ENCODE measurements around the gene POMGNT1.

POMGNT1 gene

DNA sequence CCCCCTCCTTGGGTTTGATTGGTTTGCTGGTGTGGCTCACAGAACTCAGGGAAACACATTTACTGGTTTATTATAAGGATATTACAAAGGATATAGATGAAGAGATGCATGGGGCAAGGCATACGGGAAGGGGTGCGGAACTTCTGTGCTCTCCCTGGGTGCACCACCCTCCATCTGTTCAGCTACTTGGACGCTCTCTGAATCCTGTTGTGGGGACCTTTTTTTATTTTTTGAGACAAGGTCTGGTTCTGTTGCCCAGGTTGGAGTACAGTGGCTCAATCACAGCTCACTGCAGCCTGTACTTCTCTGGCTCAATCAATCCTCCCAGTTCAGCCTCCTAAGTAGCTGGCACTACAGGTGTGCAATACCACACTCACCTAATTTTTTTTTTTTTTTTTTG lies 12.3 kb upstream of the POMGNT1 start:
- no peak for DNase-seq (ENCODE audit: low spot score)

DNA sequence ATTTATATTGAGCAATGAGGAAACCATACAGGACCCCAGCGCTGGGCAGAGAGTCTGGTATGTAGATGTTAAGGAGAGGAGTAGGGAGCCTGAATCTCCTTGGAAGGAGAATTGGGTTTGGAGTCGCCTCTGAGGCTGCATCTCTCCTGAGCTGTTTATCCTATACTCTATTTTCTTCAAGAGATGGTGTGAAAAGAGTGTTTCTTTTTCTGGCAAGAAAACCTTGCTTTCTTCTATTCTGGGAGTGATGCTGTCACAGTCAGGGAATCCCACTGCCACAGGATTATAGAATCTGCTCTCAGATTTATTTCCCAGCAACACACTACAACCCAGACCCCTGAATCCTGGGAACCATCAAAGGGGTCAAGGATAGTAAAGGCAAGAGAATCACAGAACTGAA lies 8.2 kb upstream of the POMGNT1 start:
- DNase-seq (ENCODE audit: low spot score), result no peak

DNA sequence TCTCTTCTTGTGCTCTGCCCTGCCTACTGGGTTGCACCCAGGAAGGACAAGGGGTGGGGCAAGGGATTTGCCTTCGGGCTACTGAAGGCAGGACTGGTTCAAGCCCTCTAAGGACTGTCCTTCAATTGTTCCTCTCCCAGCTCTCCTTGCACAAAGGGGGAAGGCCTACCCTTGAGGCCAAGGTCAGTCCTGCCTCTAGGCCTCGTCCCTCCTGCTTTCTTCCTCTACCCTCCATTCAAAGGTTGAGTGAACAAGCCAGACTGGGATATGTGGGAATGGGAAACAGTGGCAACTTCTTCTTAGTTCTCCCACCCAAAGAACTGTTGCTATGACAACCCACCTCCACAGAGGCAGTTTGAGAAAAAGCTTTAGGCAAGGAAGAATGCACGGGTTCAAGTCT lies 7.6 kb upstream of the POMGNT1 start:
- DNase-seq (ENCODE audit: low spot score), result no peak

DNA sequence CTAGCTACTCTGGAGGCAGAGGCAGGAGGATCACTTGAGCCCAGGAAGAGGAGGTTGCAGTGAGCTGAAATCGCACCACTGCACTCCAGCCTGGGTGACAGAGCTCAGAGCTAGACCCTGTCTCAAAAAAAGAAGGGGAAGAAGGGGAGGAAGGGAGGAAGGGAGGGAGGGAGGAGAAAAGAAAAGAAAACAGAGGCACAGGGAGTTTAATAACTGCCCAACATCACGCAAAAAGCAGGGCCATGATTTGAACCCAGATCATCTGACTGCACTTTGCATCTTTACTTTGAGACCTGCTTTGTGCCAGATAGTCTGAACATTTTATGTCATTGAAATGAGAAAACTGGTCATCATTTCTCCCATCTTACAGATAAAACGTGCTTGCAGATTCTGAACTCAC lies 6.9 kb upstream of the POMGNT1 start:
- no peak for DNase-seq (ENCODE audit: low spot score)

DNA sequence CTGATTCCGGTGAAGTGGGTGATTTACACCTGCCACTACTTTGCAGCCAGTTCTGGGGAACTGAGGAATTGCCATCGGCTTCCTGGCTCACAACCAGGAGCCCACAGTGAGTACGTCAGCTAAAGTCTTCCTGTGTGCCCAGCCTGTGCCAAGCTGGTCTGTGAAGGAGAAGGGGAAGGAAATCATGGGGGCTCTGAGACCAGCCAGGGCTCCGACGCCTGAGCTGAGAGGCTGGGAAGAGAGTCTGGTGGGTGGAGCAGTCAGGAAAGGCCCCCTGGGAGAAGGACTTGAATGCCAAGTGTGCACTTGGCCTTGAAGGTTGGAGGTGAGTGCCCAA lies 6.1 kb upstream of the POMGNT1 start:
- peak; percentile 63 for DNase-seq (ENCODE audit: low spot score)

DNA sequence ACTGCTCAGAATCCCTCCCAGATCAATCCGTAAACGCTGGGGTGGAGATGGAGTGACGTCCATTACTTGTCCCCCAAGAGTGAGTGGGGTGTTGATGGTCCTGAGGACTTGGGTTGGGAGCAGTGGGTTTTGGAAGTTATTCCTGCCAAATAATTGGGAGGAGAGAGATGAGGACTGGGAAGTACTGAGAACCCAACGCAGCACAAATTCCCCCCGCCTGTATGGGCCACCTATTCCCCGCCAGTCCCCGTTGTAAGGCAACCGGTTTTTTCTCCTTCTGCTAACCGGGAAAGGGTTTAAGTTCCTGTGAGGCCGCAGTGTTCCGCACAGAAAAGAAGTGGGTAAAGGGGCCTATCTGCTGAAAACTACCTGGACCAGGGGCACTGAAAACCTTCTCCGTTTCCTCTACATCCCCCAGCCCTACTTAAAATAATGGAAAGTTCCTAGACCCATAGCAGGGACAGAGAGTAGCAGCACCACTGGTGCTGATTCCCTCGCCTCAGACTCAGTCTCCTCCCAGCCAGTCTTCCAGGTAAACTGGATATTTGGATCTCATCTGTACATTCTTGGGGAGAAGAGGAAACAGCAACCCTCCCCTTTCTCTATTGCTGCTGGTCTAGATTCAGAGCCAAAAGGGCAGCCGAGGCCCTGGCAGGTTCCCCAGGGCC lies 5.6 kb upstream of the POMGNT1 start:
- no peak for DNase-seq (ENCODE audit: low spot score)

DNA sequence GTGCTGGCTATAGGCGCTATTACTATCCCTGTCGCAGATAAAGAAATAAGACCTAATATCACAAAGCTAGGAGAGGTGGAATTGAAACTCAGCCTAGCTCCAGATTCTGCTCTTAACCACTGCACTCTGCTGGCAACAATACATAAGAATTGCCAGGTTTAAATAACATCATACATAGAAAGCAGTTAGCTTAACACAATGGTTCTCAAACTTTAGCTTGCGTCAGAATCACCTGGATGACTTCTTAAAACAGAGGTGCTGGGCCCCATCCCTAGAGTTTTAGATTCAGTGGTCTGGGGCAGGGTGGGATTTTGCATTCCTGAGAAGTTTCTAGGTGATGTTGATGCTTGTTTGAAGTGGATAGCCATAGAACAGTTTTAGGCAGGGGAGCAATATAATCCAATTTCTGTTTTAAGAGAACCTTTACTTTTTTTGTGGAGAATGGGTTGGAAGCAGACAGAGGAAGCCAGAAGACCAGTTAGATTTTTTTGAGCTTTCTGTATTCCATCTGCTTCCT lies 1.1 kb upstream of the POMGNT1 start:
- DNase-seq (ENCODE audit: low spot score), result no peak

DNA sequence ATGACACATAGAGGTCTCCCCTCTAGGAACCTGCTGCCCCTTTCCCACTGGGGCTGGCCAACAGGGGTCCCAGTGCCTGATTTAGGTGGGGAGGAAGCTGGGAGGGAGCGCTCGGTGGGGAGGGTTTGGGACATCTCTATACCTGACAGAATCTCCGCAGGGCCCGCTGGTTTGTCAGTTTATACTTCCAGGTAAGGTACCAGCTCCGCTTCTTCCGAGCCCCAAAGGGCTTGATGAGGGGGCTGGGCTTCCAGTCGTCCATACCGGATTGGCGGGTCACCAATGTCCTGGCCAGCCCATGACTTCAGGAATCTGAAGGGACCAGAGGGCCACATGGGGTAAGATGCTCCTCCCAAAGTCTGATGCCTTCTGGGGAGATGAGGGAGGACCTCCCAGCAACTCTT lies 672 bp downstream of the POMGNT1 start:
- DNase-seq (ENCODE audit: low spot score), result no peak

DNA sequence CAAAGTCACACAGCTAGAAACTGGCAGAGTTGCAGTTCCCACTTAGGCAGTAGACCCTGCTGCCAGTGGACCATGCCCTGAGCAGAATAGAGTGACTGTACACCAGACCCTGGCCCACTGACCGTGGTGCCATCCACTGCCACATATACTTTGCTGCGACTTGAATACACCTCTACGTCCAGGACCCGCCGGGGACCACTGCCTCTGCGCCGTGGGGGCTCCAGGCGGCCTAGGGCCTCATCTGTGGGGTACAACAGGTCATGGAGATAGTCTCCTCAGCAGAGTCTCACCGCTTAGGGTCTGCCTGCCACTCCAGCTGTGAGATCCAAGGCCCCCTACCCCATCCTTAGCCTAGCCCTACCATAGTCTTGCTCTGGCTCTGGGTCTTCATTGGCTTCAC lies 1.6 kb downstream of the POMGNT1 start:
- DNase-seq (ENCODE audit: low spot score), result no peak

DNA sequence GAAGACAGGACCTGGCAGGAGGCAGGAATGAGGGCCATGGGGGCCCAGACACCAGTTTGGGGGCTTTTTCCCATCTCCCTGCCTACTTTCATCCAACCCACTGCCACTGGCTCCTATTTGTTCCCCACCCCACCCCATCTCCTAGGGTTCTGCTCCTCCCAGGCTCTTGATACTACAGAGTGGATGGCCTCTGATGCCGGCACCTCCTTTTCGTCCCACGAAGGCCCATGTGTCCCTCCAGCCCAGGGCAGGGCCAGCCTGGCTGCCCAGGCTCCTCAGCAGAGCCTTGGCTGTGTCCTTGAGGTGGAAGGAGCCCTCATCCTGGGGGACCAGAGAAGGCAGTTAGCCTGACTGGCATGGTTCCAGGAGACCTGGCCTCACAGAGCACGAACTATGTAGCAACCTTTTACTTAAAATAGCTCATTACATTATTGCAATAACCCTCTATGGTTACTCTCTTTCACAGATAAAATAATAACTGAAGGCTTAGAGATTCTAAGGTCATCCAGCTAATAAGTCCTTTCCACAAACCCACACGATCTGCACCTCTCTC lies 3.5 kb downstream of the POMGNT1 start:
- DNase-seq (ENCODE audit: low spot score), result no peak

DNA sequence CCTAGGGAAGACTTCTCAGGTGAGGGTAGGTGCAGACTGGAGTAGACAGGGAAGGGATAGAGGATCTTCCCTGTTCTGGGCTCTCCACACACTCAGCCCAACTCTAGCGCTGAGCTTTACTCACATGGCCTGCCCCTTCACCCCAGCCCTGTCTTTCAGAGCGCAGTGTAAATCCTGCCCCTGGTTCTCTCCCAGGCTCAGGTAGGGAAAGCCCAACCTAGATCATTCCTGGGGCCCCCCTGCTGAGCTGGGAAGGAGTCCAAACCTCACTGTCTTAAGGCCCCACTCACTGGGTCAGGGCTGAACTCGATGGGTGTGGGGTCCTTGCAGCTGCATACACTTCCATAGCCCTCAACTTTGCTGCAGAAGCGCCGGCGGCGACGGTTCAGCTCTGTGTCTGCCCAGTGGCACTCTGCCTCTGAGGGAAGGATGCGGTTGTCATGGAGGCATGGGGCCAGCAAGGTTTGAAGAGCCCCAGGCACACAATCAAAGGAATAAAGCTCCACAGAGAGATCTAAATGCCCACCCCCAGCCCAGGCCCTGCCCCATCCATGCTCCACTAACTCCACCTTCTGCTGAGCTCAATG lies 4.2 kb downstream of the POMGNT1 start:
- peak; percentile 69 for DNase-seq (ENCODE audit: low spot score)

DNA sequence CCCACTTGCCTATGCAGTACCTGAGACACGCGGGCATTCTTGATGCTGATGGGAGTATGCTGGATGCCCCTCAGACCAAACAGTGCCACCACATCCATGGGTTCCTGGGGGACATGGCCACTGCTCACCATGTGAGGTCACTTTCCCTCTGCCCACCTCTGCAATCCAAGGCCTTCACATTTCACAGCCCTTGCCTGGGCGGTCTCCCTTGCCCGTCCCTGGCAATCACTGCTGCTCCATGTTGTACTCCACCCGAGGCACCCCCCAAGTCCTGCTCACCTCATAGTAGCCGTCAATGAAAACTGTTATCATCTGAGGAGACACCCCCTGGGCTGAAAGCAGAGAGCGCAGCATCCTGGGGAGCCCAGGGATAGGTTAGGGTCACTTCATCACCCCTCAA lies 4.9 kb downstream of the POMGNT1 start:
- no peak for DNase-seq (ENCODE audit: low spot score)

DNA sequence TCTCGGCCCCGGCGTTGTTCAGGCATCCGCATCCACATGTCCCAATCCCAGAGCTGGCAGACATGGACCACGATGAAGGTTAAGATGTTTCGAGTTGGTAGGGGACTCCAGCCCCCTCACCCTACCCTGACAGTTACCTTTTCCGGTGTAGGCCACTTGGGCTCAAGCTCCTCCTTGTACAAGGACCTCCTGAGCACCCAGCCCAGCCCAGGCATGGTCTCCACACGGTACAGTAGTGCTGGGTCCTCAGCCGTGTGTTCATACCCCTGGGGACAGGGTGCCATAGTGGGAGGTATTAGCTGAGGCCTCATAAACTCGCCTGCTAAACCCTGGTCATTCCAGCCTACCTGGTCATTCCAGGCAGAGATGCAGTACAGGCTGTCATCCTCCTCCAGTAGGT lies 6.1 kb downstream of the POMGNT1 start:
- no peak for DNase-seq (ENCODE audit: low spot score)

DNA sequence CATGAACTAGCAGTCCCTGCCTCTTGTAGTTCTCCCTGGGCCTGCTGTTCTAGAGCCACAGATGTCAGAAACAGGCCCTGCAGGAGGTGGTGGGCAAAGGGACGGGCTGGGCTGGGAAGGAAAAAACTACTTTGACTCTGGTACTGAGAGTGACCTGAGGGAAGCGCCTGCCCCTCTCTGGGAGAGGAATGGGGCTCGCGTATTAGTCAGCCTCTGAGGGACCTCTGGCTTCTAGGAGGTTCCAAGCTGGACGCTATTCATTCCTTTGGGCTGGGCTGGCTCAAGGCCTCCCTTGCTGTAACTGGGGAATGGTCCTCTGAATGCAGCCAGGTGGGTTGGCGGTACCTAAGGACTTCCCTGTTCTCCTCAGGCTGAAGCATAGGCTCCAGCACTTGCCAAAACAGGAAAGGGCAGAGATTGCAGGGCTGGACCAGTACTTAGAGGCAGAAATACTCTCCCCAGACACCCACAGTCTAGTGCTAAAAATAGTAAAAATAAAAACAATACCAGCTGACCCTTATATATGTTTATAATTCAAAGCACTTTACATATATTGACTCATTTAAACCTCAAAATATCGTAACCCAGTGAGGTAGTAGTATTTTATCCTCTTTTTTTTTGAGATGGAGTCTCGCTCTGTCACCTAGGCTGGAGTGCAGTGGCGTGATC lies 7.1 kb downstream of the POMGNT1 start:
- no peak for DNase-seq (ENCODE audit: low spot score)

DNA sequence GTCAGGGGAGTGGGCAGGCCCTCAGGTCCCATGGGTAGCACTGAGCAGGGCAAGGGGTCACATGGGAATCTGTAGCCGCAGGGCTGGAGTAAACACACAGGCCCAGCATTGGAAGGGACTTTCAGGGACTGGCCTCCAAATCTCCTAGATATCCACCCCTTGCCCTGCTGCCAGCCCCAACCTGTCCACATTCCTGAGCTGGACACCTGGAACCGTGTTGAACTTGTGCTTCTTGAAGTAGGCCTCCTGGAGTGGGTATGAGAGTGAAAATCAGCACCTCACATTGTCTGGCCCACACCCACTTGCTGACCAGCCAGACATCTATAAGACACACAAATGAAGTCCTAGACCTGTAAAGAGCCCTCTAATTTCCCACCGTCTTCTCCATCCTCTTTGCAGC lies 7.7 kb downstream of the POMGNT1 start:
- no peak for DNase-seq (ENCODE audit: low spot score)

DNA sequence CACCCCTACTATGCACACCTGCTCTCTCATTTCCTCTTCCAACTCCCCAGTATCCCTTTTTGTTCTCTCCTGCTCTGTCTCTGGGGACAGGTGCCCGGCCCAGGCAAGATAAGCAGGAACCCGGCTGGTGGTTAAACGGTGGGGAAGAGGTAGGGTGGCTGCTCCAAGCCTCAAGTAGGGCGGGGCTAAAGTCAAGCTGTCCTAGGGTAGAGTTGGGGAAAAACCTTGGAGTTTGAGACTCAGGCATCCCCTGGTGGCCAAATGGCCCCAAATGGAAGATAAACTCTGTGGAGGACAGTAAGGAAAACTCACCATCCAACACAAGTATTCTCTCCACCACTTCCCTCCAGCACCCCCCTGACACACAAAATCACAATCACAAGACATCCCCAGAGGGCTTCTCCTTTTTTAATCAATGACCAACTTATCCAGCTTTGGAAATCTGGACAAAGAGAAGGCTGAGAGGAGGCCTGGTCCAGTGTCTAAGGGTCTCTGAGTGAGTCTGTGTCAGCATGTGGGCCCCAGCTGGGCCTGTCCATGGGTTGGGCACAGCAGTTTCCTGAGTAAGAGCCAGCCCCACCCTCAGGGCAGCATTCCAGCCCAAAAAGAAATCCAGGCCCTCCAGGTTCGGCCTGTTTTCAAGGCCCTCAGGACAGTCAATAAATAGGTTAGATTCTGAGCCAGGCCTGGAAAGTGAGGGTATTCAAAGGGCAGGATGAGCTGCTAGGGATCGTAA lies 9.8 kb downstream of the POMGNT1 start:
- DNase-seq (ENCODE audit: low spot score), result no peak

DNA sequence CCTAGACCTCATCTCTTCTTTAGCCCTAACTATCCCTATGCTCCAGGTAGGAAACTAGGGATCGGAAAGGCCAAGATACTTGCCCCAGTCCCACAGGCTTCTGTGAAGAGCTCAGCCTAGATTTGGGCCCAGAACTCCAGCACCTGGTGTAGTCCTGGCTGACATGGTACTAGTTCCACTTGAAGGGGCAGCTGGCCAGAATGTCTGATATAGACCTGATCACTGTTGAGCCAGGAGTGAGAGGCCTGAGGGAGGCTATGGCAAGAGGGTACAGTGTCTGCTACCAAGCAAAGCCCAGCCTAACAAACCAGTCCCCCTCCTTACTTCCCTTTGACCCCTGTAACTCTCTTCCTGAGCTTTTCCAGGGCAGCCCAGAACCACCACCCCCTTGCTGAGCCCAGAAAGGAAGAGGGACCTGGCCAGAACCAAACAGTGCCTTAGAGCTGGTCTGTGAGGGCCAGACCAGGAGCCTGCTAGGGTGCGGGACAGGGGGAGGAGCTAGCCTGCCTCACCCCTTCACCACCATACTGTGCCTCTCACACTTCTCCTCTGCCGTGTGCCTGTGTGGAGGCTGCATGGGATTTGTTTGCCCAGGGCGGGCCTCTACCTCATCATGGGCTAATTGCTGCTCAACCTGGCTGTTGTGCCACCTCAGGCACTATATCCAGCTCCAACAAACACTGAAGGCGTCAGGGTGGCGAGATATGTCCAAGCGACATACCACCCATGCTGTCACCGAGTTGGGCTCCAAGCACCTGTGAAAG lies 10.9 kb downstream of the POMGNT1 start:
- DNase-seq (ENCODE audit: low spot score), result no peak

DNA sequence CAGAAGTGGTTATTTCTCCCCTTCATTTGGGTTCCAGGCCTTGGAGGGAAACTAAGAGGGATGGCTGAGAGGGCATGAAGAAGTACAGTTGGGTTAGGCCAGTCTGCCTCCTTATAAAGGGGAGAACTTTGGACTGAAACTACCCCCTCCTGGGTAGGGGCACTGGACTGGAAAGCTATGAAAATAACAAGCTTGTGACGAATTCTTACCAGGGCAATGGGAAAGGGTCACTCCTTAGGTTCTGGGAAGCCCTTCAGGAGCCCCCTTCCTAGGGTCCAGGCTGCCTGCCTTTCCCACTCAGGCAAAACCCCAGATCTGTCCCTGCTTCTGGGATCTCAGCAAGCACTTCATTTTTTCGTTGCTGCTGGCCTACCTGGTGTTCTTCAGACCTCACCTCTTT lies 12.2 kb downstream of the POMGNT1 start:
- DNase-seq (ENCODE audit: low spot score), result peak; percentile 87

DNA sequence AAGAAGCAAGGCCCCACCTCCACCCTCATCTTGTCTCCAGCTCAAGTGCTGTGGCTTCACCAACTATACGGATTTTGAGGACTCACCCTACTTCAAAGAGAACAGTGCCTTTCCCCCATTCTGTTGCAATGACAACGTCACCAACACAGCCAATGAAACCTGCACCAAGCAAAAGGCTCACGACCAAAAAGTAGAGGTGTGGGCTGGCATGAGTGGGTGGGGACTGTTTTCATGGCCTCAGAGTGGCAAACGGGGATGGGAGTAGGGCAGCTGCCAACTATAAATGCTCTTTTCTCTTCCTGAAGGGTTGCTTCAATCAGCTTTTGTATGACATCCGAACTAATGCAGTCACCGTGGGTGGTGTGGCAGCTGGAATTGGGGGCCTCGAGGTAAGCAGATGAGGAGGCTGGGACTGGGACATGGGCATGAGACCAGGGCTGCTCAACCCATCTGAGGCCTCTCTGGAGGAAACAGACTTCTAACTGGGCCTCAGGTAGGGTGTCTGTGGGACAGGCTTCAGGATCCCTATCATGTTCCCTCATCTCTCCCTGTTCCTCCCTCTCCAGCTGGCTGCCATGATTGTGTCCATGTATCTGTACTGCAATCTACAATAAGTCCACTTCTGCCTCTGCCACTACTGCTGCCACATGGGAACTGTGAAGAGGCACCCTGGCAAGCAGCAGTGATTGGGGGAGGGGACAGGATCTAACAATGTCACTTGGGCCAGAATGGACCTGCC lies 13.1 kb downstream of the POMGNT1 start:
- DNase-seq (ENCODE audit: low spot score), result no peak

DNA sequence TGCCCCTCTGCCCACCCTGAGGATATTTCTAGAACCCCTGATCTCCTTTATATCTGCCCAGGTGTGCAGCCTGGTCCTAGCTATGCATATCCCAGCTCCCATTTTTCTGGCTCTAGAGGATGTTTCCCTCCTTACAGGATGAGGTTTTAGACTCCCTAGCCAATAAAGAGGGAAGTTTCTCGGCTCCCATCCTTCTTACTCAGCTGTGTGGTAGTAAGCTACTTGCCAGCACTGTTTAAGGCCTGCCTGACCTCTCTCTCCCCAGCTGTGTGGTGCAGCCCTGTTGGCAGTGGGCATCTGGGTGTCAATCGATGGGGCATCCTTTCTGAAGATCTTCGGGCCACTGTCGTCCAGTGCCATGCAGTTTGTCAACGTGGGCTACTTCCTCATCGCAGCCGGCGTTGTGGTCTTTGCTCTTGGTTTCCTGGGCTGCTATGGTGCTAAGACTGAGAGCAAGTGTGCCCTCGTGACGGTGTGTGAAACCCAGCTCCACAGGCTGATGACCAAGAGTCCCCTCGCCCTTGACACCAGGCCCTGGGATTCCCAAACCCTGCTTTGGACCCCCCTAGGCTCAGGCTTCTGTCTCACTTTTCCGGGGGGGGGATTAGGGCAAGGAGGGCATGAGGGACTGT lies 14.2 kb downstream of the POMGNT1 start:
- DNase-seq (ENCODE audit: low spot score), result no peak

Data from kidney tubule cell (primary cell).